Measurements from ENCODE around the gene ZNF275. TPM values are rescaled to one million over a fixed set of nuclear protein-coding genes. Genes with fewer than 3 reads are reported as not detected.
"Not testable (repeated sequence)": the region's sequence is repeated elsewhere in the genome, so short reads cannot be mapped to it uniquely, and the experiment has no call there.

ZNF275 gene, protein sequence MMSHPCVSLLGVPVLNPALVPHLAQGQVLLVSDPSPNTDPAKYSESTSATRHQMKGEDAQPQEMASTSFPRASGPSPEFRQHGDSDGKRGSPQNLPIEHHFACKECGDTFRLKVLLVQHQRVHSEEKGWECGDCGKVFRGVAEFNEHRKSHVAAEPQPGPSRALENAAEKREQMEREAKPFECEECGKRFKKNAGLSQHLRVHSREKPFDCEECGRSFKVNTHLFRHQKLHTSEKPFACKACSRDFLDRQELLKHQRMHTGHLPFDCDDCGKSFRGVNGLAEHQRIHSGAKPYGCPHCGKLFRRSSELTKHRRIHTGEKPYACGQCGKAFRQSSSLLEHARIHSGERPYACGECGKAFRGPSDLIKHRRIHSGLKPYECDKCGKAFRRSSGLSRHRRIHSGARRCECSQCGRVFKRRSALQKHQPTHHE
- 10 to 100 TPM; 16.3 to 58.6 TPM for total RNA-seq

DNA sequence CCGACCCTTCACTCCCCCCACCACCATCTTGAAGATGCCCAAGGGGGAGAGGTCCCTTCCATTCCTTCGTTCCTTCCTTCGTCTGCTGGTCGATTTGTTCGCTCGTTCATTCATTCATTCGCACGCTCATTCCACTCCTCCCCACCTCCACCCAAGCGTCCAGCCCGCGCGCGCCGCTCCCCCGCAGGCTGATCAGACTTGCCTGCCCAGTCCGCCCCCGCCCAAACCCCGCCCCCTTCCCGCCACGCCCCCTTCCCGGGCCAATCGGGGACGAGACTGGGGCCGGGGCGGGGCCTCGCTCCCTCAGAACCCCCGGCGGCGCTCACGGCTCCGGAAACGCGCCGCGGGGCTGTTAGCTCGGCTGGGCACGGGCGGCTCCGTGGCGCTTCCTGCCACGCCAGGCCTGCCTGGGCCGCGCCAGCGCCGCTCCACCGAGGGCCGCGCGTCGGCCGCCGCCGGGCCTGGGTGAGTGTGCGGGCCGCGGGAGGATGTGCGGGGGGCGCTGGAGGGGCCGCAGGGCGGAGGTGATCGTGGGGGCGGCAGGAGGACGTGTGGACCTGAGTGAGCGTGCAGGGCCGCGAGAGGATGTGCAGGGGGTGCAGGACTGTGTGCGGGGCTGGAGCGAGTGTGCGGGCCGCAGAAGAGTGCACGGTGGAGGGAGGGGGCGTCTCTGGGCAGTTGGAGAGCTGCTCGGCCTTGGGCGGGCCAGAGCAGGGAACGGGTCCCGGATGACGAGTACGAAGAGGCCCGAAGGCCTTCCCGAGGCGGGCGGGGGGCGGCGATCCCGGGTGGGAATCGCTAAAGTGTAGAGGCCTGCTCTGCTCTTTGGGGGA lies at the start of gene ZNF275:
Gene ZNF275, plus strand, starts transcription at position 333 of the 833 bp plus-strand sequence. CDS start 2,527 bp downstream, outside the sequence.
- H3K27me3 ChIP-seq (replicated peaks; ENCODE audit: insufficient read depth): no peaks in the 10 kb centered on the region
- WGBS: under 1% methylated on average over 59 of the region's 86 CpGs
- H3K27ac ChIP-seq: peak within 1 kb of the TSS in 1 of 2 donors; percentile 35
- no peaks in the 10 kb centered on the region for H3K9me3 ChIP-seq
- peak; percentile 56 for TF ChIP-seq POLR2A (IDR thresholded peaks at IDR 0.05)
- peak; percentile 48 for TF ChIP-seq POLR2AphosphoS5 (IDR thresholded peaks at IDR 0.05)
- TF ChIP-seq, protein P1, sequence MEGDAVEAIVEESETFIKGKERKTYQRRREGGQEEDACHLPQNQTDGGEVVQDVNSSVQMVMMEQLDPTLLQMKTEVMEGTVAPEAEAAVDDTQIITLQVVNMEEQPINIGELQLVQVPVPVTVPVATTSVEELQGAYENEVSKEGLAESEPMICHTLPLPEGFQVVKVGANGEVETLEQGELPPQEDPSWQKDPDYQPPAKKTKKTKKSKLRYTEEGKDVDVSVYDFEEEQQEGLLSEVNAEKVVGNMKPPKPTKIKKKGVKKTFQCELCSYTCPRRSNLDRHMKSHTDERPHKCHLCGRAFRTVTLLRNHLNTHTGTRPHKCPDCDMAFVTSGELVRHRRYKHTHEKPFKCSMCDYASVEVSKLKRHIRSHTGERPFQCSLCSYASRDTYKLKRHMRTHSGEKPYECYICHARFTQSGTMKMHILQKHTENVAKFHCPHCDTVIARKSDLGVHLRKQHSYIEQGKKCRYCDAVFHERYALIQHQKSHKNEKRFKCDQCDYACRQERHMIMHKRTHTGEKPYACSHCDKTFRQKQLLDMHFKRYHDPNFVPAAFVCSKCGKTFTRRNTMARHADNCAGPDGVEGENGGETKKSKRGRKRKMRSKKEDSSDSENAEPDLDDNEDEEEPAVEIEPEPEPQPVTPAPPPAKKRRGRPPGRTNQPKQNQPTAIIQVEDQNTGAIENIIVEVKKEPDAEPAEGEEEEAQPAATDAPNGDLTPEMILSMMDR (IDR thresholded peaks at IDR 0.05): no peak
- H3K36me3 ChIP-seq: no peaks in the 10 kb centered on the region
- intact Hi-C loops (cut with DNase I): no loop called here
- H3K4me1 ChIP-seq (replicated peaks): no peaks in the 10 kb centered on the region
- H3K4me3 ChIP-seq: peak within 1 kb of the TSS; percentile 56 to 58
- DNase-seq (ENCODE audit: low spot score): peak; percentile 59

DNA sequence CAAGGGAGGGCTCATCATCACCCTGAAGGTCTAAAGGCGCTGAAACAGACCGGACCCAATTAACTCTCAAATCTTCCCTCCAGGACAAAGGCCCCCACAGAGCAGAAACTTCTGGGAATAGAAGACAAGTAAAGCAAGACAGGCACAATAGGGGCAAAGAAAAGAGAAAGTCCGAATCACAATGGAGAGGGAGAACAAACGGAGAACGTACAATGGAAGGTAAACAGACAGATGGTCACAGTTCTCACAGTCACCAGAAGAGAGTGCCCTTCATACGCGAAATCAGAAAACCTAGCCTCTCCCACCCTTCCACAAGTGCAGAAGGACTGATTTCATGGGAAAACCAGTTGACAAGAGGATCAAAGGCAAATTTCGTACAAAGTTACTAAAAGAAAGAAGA lies 48.3 kb upstream of the ZNF275 start:
- H3K36me3 ChIP-seq; H3K27me3 ChIP-seq (replicated peaks; ENCODE audit: insufficient read depth); H3K9me3 ChIP-seq; H3K4me1 ChIP-seq (replicated peaks); H3K27ac ChIP-seq; intact Hi-C loops (cut with DNase I); H3K4me3 ChIP-seq; DNase-seq (ENCODE audit: low spot score): not testable (repeated sequence)
- WGBS: no CpG with 5 or more reads among the region's 8 CpGs

DNA sequence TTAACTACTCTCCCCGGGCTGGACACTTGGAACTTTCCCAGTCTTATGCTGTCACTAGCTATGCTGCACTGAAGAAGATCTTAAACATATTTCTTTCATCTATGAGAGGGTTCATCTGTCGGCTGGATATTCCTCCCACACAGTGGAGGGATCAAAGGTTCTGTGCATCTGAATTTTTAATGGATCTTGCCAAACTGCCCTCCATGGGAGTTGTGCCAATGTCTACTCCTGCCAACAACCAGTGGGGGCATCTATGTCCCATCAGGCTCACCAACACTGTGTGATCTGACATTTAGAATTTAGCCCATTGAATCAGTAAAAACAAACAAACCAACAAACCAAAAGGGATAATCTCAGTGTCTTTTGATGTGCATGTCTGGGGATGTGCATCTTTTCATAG lies 45.1 kb upstream of the ZNF275 start:
- H3K27ac ChIP-seq; H3K36me3 ChIP-seq; intact Hi-C loops (cut with DNase I); H3K27me3 ChIP-seq (replicated peaks; ENCODE audit: insufficient read depth); DNase-seq (ENCODE audit: low spot score); H3K9me3 ChIP-seq; H3K4me3 ChIP-seq; H3K4me1 ChIP-seq (replicated peaks): not testable (repeated sequence)
- WGBS: no CpG with 5 or more reads among the region's 2 CpGs

DNA sequence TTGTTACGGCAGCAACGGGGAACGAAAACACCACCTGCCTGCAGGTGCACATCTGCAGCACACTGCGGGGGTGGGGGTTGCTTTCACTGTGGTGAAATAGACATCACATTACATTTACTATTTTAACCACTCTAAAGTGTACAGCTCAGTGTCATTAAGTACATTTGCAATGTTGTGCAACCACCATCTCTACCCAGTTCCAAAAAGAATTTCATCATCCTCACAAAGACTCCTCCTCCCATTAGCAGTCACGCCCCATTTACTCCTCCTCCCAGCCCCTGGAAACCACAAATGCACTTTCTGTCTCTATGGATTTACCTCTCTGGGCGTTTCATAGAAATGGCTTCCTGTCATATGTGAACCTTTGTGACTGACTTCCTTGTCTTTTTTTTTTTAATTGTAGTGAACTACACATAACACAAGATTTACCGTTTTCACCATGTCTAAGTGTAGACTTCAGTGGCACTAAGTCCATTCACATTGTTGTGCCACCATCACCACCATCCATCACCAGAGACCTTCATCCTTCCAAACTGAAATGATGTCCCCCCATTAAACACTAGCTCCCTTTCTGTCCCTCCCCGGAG lies 40.4 kb upstream of the ZNF275 start:
- H3K36me3 ChIP-seq; H3K4me1 ChIP-seq (replicated peaks); intact Hi-C loops (cut with DNase I); H3K4me3 ChIP-seq; DNase-seq (ENCODE audit: low spot score); H3K9me3 ChIP-seq; H3K27ac ChIP-seq; H3K27me3 ChIP-seq (replicated peaks; ENCODE audit: insufficient read depth): not testable (repeated sequence)
- 74% methylated on average over 4 of the region's 8 CpGs for WGBS

DNA sequence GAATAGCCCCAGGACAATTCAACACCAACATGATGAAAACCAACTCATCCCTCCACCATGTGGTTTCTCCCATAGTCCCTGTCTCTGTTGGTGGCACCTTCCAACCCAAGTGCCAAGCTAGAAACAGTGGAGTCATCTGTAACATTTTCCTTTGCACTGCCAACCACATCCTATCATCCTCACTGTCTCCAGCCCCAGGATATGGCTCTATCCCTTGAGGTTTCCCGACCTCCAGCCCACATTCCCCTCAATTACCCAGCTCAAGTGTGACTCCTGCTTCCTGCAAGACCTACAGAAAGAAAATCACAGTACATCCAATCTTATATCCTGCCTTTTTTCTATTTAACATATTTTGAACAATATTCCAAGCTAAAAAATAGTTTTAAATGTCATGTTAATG lies 36.6 kb upstream of the ZNF275 start:
- Histone ChIP-seq H3K27me3 (replicated peaks; ENCODE audit: insufficient read depth) (no peaks in the 10 kb centered on the region), H3K27ac (no peak overlapping the region), H3K4me1 (replicated peaks) (no peaks in the 10 kb centered on the region), H3K9me3 (no peaks in the 10 kb centered on the region), H3K36me3 (no peaks in the 10 kb centered on the region), H3K4me3 (no peak overlapping the region)
- WGBS: 81% methylated on average over 1 of the region's 1 CpG
- intact Hi-C loops (cut with DNase I): no loop called here
- DNase-seq (ENCODE audit: low spot score): no peak
- no peak for TF ChIP-seq POLR2AphosphoS5 (IDR thresholded peaks at IDR 0.05)
- TF ChIP-seq, protein P1 (IDR thresholded peaks at IDR 0.05): no peak
- no peak for TF ChIP-seq POLR2A (IDR thresholded peaks at IDR 0.05)

DNA sequence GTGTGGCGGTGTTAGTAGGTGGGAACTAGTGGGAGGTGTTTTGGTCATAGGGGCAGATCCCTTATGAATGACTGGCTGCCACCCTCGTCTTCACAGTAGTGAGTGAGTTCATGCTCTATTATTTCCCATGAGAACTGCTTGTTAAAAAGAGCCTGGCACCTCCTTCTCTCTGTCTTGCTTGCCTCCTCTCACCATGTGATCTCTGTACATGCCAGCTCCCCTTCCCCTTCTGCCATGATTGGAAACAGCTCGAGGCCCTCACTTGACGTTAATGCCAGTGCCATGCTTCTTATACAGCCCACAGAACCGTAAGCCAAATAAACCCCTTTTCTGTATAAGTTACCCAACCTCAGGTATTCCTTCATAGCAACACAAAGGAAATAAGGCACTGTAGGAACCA lies 34.1 kb upstream of the ZNF275 start:
- no peak for DNase-seq (ENCODE audit: low spot score)
- Histone ChIP-seq H3K4me1 (replicated peaks) (no peaks in the 10 kb centered on the region), H3K36me3 (no peaks in the 10 kb centered on the region), H3K27ac (no peak overlapping the region), H3K4me3 (no peak overlapping the region), H3K27me3 (replicated peaks; ENCODE audit: insufficient read depth) (no peaks in the 10 kb centered on the region), H3K9me3 (no peaks in the 10 kb centered on the region)
- intact Hi-C loops (cut with DNase I): no loop called here
- WGBS: 38% methylated on average over 5 of the region's 5 CpGs
- TF ChIP-seq POLR2AphosphoS5 (IDR thresholded peaks at IDR 0.05) (no peak), POLR2A (IDR thresholded peaks at IDR 0.05) (no peak)
- TF ChIP-seq, protein P1 (IDR thresholded peaks at IDR 0.05): no peak
